Lower leg skin (tissue), 4 donors: ENCODE data around the gene NEK4. TPM values are rescaled to one million over a fixed set of nuclear protein-coding genes. Genes with fewer than 3 reads are reported as not detected.

Source experiments
- DNase-seq, 2 donors: peaks; one replicate each; pipeline ENCODE4 v3.0.0-alpha.2; 2019; ENCODE audit warnings: low spot score in 2 of 2
- H3K4me3 ChIP-seq: fragments of 200-600 bp; sonication (generic); 2 replicates; pipeline ENCODE4 v1.5.1; 2017; ENCODE audit warnings: mild to moderate bottlenecking, low read depth; ENCODE audit not compliant: poor library complexity, severe bottlenecking
- CTCF ChIP-seq, 3 donors: fragments of 450-650 bp; IDR thresholded peaks; one replicate each; pipeline ENCODE4 v1.5.1; 2016; ENCODE audit warnings: antibody characterized with exemption in 3 of 3, mild to moderate bottlenecking in 3 of 3, moderate library complexity in 2 of 3
- POLR2A ChIP-seq, 2 donors: fragments of 450-650 bp; IDR thresholded peaks; one replicate each; pipeline ENCODE4 v1.6.1; 2016 to 2017; ENCODE audit warnings: antibody characterized with exemption in 2 of 2, mild to moderate bottlenecking in 1 of 2, moderate library complexity in 1 of 2
- WGBS, 2 donors: methylation state at CpG; one replicate each; pipeline ENCODE4 v1.1.5; 2018; 5-methylcytosine and 5-hydroxymethylcytosine counted together
- intact Hi-C: fragments of 100-400 bp; cut with DNase I; formaldehyde crosslinking; loops from one replicate; pipeline ENCODE4 v1.15.0; 2023; ENCODE audit warnings: low total_unique reads
- total RNA-seq, 4 donors: library from RNA; depleted of rRNA; stranded (reverse); fragments of >200 nt; gene quantifications; one replicate each; pipeline ENCODE4 v1.1.0, GENCODE V29; 2016

Gene NEK4
- total RNA-seq, 4 donors from 2014 or later: 9.2 to 15.9 (median 12.7) TPM

- TF ChIP-seq CTCF (IDR thresholded peaks at IDR 0.05) (no peak), POLR2A (IDR thresholded peaks at IDR 0.05) (no peak)
- DNase-seq: no peak
- WGBS, 2 donors: 55 to 62% methylated on average over 18 of the region's 18 CpGs
- H3K4me3 ChIP-seq: no peak overlapping the region
- intact Hi-C loops: no loop called here
Measured at GRCh38 chr3:52792961-52793695, 22.4 kb upstream of the NEK4 start.

- no peak overlapping the region for H3K4me3 ChIP-seq
- no peak for DNase-seq
- intact Hi-C loops: no loop called here
- 84 to 92% methylated on average over 7 of the region's 7 CpGs for WGBS, 2 donors
- TF ChIP-seq CTCF (IDR thresholded peaks at IDR 0.05) (no peak), POLR2A (IDR thresholded peaks at IDR 0.05) (no peak)
Measured at GRCh38 chr3:52792413-52792812, 21.7 kb upstream of the NEK4 start.

GRCh38 chr3:52791928-52792327, 21.2 kb upstream of the NEK4 start:
- no peak for DNase-seq
- TF ChIP-seq POLR2A (IDR thresholded peaks at IDR 0.05): no peak
- TF ChIP-seq CTCF (IDR thresholded peaks at IDR 0.05): no peak
- 85 to 93% methylated on average over 4 of the region's 4 CpGs for WGBS, 2 donors
- H3K4me3 ChIP-seq: no peak overlapping the region
- intact Hi-C loops: no loop called here

- H3K4me3 ChIP-seq: no peak overlapping the region
- intact Hi-C loops: no loop called here
- 77 to 87% methylated on average over 11 to 12 of the region's 12 CpGs for WGBS, 2 donors
- no peak for DNase-seq
- no peak for TF ChIP-seq POLR2A (IDR thresholded peaks at IDR 0.05)
- no peak for TF ChIP-seq CTCF (IDR thresholded peaks at IDR 0.05)
Measured at GRCh38 chr3:52791366-52791765, 20.6 kb upstream of the NEK4 start.

- WGBS, 2 donors: 79 to 89% methylated on average over 13 of the region's 13 CpGs
- no peak for DNase-seq
- TF ChIP-seq CTCF (IDR thresholded peaks at IDR 0.05) (no peak), POLR2A (IDR thresholded peaks at IDR 0.05) (no peak)
- H3K4me3 ChIP-seq: no peak overlapping the region
- intact Hi-C loops: no loop called here
Measured at GRCh38 chr3:52790741-52791140, 20.0 kb upstream of the NEK4 start.

- no peak for DNase-seq
- intact Hi-C loops: no loop called here
- TF ChIP-seq CTCF (IDR thresholded peaks at IDR 0.05) (no peak), POLR2A (IDR thresholded peaks at IDR 0.05) (no peak)
- 92 to 93% methylated on average over 7 of the region's 7 CpGs for WGBS, 2 donors
- no peak overlapping the region for H3K4me3 ChIP-seq
Measured at GRCh38 chr3:52790337-52790736, 19.6 kb upstream of the NEK4 start.
